GM10847 (cell line): ENCODE measurements around the gene TMEM51.

Experiments
- POLR2A ChIP-seq: IDR thresholded peaks from 2 replicates; pipeline ENCODE4 v1.6.1; 2011; ENCODE audit not compliant: insufficient read length; ENCODE audit errors: extremely low read depth

TMEM51 gene

GRCh38 chr1:15153184-15153841 lies at the start of gene TMEM51:
Gene TMEM51 (plus strand): TSS chr1:15153747. CDS start chr1:15215088, 61,341 bp downstream.
- no peak for TF ChIP-seq POLR2A

GRCh38 chr1:15103906-15104305 lies 49.6 kb upstream of the TMEM51 start:
- TF ChIP-seq POLR2A = no peak

- no peak for TF ChIP-seq POLR2A
These were observed 48.8 kb upstream of the TMEM51 start for GRCh38 chr1:15104768-15105167.

- TF ChIP-seq POLR2A = no peak
These were observed 46.9 kb upstream of the TMEM51 start for GRCh38 chr1:15106608-15107007.

- no peak for TF ChIP-seq POLR2A
These were observed 46.4 kb upstream of the TMEM51 start for GRCh38 chr1:15107058-15107687.

GRCh38 chr1:15107911-15108310 lies 45.6 kb upstream of the TMEM51 start:
- TF ChIP-seq POLR2A = no peak

- TF ChIP-seq POLR2A = no peak
These were observed 43.2 kb upstream of the TMEM51 start for GRCh38 chr1:15110128-15110866.

GRCh38 chr1:15110867-15111230 lies 42.7 kb upstream of the TMEM51 start:
- no peak for TF ChIP-seq POLR2A

- no peak for TF ChIP-seq POLR2A
These were observed 40.4 kb upstream of the TMEM51 start for GRCh38 chr1:15113146-15113545.

GRCh38 chr1:15114884-15115283 lies 38.7 kb upstream of the TMEM51 start:
- TF ChIP-seq POLR2A = no peak

- no peak for TF ChIP-seq POLR2A
These were observed 37.8 kb upstream of the TMEM51 start for GRCh38 chr1:15115542-15116330.

- TF ChIP-seq POLR2A = no peak
These were observed 36.6 kb upstream of the TMEM51 start for GRCh38 chr1:15116966-15117365.

- TF ChIP-seq POLR2A = no peak
These were observed 35.7 kb upstream of the TMEM51 start for GRCh38 chr1:15117671-15118325.

GRCh38 chr1:15118579-15118978 lies 35.0 kb upstream of the TMEM51 start:
- TF ChIP-seq POLR2A = no peak
